Peyer's patch (tissue), 4 donors: ENCODE data around the gene DHRSX.

Experiments
- CTCF ChIP-seq, 6 experiments: fragments of 450-650 bp in 4 of 6; fragments of 200-600 bp in 2 of 6; sonication (generic) in 1 of 6; IDR thresholded peaks; one replicate each; pipeline ENCODE4 v1.5.1; 2017 to 2019; ENCODE audit warnings: antibody characterized with exemption in 6 of 6, mild to moderate bottlenecking in 3 of 6, moderate library complexity in 1 of 6
- POLR2A ChIP-seq, 2 donors: fragments of 450-650 bp; IDR thresholded peaks; one replicate each; pipeline ENCODE4 v1.5.1; 2017; ENCODE audit warnings: antibody characterized with exemption in 2 of 2, mild to moderate bottlenecking in 2 of 2, moderate library complexity in 2 of 2

- no peak for TF ChIP-seq CTCF (IDR thresholded peaks at IDR 0.05)
- no peak for TF ChIP-seq POLR2A (IDR thresholded peaks at IDR 0.05)
Measured at GRCh38 chrX:2327423-2327822, 173.4 kb downstream of the DHRSX start.
